IPS DF 6.9 (cell line): ENCODE data around the gene UGT1A4.

ENCODE experiments used
- DNase-seq: peaks from one replicate; pipeline ENCODE4 v3.0.0-alpha.2; 2013; ENCODE audit warnings: low read depth, low spot score
- H3K27ac ChIP-seq: one replicate; pipeline ENCODE4 v1.5.1; 2013; ENCODE audit warnings: low read length, control low read depth
- H3K27me3 ChIP-seq: 2 replicates; pipeline ENCODE4 v1.6.1; 2013; ENCODE audit warnings: mild to moderate bottlenecking, low read length; ENCODE audit not compliant: control insufficient read depth, insufficient read depth
- H3K36me3 ChIP-seq: 2 replicates; pipeline ENCODE4 v1.6.1; 2013; ENCODE audit warnings: low read length; ENCODE audit not compliant: control insufficient read depth, insufficient read depth
- H3K4me1 ChIP-seq: 2 replicates; pipeline ENCODE4 v1.6.1; 2013; ENCODE audit warnings: low read length; ENCODE audit not compliant: control insufficient read depth, insufficient read depth
- H3K4me3 ChIP-seq: 2 replicates; pipeline ENCODE4 v1.5.1; 2013; ENCODE audit warnings: mild to moderate bottlenecking, low read length
- H3K9me3 ChIP-seq: 2 replicates; pipeline ENCODE4 v1.6.1; 2013; ENCODE audit warnings: low read length, inconsistent platforms; ENCODE audit not compliant: control insufficient read depth, insufficient read depth
- WGBS: extraction: QIAGEN DNeasy Blood & Tissue Kit; methylation state at CpG from one replicate; pipeline ENCODE4 v1.1.7; 2013; ENCODE audit warnings: mixed read lengths, missing lambda C conversion rate; ENCODE audit not compliant: insufficient read length, insufficient coverage; 5-methylcytosine and 5-hydroxymethylcytosine counted together

The UGT1A4 gene

GRCh38 chr2:233799716-233800115, 81.2 kb downstream of the UGT1A4 start:
- H3K9me3 ChIP-seq, result no peaks in the 10 kb centered on the region
- no peak overlapping the region for H3K27ac ChIP-seq
- DNase-seq, result no peak
- WGBS, result no CpG with 5 or more reads among the region's 5 CpGs
- H3K27me3 ChIP-seq, result no peaks in the 10 kb centered on the region
- no peak overlapping the region for H3K4me3 ChIP-seq
- H3K36me3 ChIP-seq, result no peaks in the 10 kb centered on the region
- H3K4me1 ChIP-seq, result no peaks in the 10 kb centered on the region

GRCh38 chr2:233800208-233800607, 81.7 kb downstream of the UGT1A4 start:
- no CpG with 5 or more reads among the region's 7 CpGs for WGBS
- H3K4me3 ChIP-seq, result no peak overlapping the region
- H3K27ac ChIP-seq, result no peak overlapping the region
- no peak for DNase-seq
- no peaks in the 10 kb centered on the region for H3K36me3 ChIP-seq
- H3K27me3 ChIP-seq, result no peaks in the 10 kb centered on the region
- H3K9me3 ChIP-seq, result no peaks in the 10 kb centered on the region
- H3K4me1 ChIP-seq, result no peaks in the 10 kb centered on the region

- Histone ChIP-seq H3K36me3 (no peaks in the 10 kb centered on the region), H3K27ac (no peak overlapping the region), H3K9me3 (no peaks in the 10 kb centered on the region), H3K4me3 (no peak overlapping the region), H3K27me3 (no peaks in the 10 kb centered on the region), H3K4me1 (no peaks in the 10 kb centered on the region)
- no CpG with 5 or more reads among the region's 9 CpGs for WGBS
- no peak for DNase-seq
Measured at GRCh38 chr2:233801357-233802131, 83.0 kb downstream of the UGT1A4 start.

- no peaks in the 10 kb centered on the region for H3K27me3 ChIP-seq
Measured at GRCh38 chr2:233802132-233802815, 83.7 kb downstream of the UGT1A4 start.

DNA sequence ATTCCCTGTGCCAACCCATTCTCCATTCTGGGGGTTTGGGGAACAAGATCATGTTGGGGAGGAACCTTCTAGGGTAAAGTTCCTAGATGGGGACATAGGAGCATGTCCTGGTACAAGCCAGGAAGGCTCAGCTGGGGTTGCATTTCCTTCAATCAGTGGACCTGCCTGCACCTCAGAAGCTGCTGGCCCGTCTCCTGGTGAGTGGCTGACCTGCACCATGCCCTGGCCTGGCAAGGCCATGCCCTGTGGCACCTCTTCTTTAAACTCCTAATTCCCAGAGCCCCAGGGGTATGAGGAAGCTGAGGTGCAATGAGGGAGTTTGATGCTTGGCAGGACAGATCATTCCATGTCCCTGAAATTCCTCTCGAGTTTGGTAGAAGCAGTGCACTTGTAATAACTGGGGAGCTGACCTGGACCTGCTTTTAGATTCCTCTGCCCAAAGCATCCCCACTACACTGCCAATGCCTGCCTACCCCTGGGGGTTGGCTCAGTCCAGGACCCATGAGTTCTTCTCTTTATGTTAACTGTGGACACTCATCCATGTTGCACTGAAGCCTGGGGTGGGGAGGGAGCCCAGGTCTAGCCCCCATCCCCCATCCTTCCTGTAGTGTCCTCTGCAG, 84.9 kb downstream of the UGT1A4 start:
- no peaks in the 10 kb centered on the region for H3K27me3 ChIP-seq
- H3K4me3 ChIP-seq, result no peak overlapping the region
- DNase-seq, result no peak
- no peak overlapping the region for H3K27ac ChIP-seq
- H3K9me3 ChIP-seq, result no peaks in the 10 kb centered on the region
- no CpG with 5 or more reads among the region's 2 CpGs for WGBS
- H3K4me1 ChIP-seq, result no peaks in the 10 kb centered on the region
- H3K36me3 ChIP-seq, result no peaks in the 10 kb centered on the region

More at GRCh38 chr2:233802132-233802815, 83.7 kb downstream of the UGT1A4 start:
- no peaks in the 10 kb centered on the region for H3K4me1 ChIP-seq
- no peaks in the 10 kb centered on the region for H3K36me3 ChIP-seq
- no peaks in the 10 kb centered on the region for H3K9me3 ChIP-seq
- no CpG with 5 or more reads among the region's 3 CpGs for WGBS
- DNase-seq, result no peak
- H3K27ac ChIP-seq, result no peak overlapping the region
- H3K4me3 ChIP-seq, result no peak overlapping the region

DNA sequence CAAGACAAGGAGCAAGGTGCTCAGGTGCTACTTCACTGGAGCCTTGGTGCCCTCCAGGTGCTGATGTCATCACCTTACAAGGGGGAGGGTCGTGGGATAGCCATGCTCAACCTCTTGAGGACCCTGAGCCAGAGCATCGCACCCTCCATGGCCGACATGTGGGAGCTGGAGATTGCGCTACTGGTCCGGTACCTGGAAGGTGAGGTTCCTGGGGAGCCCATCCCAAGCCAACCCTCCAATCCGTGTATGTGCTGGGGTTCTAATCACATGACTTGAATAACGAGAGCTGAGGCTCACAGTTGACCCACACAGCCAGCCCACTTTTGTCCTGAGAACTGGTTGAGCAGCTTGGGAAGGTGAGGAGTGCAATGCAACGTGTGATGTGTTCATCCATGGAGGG, 85.5 kb downstream of the UGT1A4 start:
- Histone ChIP-seq H3K36me3 (no peaks in the 10 kb centered on the region), H3K9me3 (no peaks in the 10 kb centered on the region), H3K27ac (no peak overlapping the region), H3K4me1 (no peaks in the 10 kb centered on the region), H3K27me3 (no peaks in the 10 kb centered on the region), H3K4me3 (no peak overlapping the region)
- DNase-seq, result no peak
- no CpG with 5 or more reads among the region's 8 CpGs for WGBS

DNA sequence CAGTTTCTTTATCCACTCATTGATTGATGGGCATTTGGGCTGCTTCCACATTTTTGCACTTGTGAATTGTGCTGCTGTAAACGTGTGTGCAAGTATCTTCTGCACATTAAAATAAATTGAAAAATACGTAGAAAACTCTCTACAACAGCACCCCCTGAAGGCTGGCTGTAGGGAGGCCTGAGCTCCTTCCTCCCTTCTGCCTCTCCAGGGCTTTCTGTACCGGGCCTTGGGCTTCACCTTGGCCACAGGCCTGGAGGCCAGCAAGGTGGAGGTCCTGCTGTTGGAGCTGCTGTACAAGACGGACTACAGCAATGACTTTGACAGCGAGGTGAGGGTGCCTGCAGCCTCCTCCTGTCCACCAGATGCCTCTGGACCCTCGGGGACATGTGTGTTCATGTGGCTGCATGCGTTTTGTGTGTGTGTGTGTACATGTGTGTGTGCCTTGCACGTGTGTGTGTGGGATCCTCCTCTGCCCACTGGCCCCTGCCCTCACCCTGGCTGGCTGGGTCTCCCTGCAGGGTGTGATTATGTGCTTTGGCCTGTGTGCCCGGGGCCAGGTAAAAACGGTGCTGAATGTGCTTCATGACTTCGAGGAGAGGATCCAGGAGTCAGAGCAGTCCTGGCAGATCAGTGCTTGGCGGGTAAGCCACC, 88.8 kb downstream of the UGT1A4 start:
- H3K9me3 ChIP-seq, result no peaks in the 10 kb centered on the region
- no peak for DNase-seq
- WGBS, result no CpG with 5 or more reads among the region's 12 CpGs
- H3K4me3 ChIP-seq, result no peak overlapping the region
- H3K36me3 ChIP-seq, result no peaks in the 10 kb centered on the region
- H3K27me3 ChIP-seq, result no peaks in the 10 kb centered on the region
- no peak overlapping the region for H3K27ac ChIP-seq
- no peaks in the 10 kb centered on the region for H3K4me1 ChIP-seq

DNA sequence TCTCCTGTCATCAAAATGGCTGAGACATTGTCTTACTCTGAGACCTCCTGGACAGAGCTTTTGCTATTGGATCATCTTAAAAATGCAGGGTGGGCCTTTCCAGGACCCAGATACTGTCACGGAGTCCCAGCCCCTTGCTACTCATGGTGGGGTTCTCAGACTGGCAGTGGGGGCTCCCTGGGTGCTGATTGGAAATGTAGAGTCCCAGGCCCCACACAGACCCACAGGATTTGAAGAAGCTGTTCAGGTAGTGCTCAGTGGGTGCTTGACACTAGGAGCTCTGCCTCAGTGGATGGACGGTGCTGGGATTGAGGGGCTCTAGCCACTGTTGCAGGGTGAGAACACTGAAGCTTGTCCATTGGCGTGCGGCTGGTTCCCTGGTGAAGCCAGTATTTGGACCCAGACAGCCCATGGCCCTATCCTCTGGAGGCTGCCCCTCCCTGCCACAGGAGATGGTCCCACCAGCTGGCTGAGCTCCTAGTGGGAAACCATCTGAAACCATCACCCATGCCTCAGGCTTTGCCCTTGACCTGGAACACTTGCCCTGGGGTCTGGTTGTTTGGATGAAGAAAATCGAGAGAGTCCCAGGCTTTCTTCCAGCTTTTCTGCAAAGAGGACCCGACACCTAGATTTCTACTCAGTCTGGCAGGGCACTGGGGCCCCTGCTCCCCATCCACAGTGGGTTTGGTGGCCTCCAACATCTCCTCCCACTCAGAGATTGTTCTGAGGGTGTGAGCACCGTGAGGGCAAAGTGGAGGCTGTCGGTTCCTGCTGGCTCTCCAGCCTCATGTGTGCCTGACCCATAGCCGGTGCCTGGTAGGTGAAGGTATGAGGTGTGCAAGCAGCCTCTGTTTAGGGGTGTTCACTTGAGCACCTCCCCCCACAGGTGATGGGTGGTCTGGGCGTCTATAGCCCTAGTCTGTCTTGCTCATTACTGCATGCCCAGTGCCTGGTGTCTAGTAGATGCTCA, 89.7 kb downstream of the UGT1A4 start:
- Histone ChIP-seq H3K27me3 (no peaks in the 10 kb centered on the region), H3K4me3 (no peak overlapping the region), H3K9me3 (no peaks in the 10 kb centered on the region), H3K4me1 (no peaks in the 10 kb centered on the region), H3K27ac (no peak overlapping the region), H3K36me3 (no peaks in the 10 kb centered on the region)
- DNase-seq, result no peak
- WGBS, result no CpG with 5 or more reads among the region's 10 CpGs

DNA sequence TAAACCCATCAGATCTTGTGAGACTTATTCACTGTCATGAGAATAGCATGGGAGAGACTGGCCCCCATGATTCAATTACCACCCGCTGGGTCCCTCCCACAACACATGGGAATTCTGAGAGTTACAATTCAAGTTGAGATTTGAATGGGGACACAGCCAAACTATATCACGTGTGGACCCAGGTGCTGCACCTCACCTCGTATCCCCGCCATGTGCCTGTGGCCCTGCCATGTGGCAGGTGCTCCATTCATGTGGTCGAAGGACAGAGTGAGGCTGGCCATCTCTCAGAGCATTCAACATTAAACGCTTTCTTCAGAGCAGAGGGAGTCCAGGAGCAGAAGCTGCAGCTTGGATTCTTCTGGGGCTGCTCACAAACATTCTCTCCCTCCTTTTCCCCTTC, 91.8 kb downstream of the UGT1A4 start:
- Histone ChIP-seq H3K4me1 (no peaks in the 10 kb centered on the region), H3K27me3 (no peaks in the 10 kb centered on the region), H3K4me3 (no peak overlapping the region), H3K27ac (no peak overlapping the region), H3K36me3 (no peaks in the 10 kb centered on the region), H3K9me3 (no peaks in the 10 kb centered on the region)
- DNase-seq, result no peak
- WGBS, result no CpG with 5 or more reads among the region's 6 CpGs
